B cell (primary cell): ENCODE data around the gene PHACTR1.

ENCODE experiments used
- CTCF ChIP-seq: fragments of 200-600 bp; IDR thresholded peaks from one replicate; pipeline ENCODE4 v1.8.0; 2022; ENCODE audit warnings: antibody characterized with exemption, mild to moderate bottlenecking
- EZH2 ChIP-seq: IDR thresholded peaks from 2 replicates; pipeline ENCODE4 v1.6.1; 2012; ENCODE audit warnings: borderline replicate concordance, low read depth, mild to moderate bottlenecking, moderate library complexity, low read length; ENCODE audit not compliant: insufficient read depth, poor library complexity, severe bottlenecking

GRCh38 chr6:13044390-13044789 lies 327.8 kb downstream of the PHACTR1 start:
- no peak for TF ChIP-seq CTCF
- no peak for TF ChIP-seq EZH2
